ENCODE results near the gene MAD2L1BP. TPM values are rescaled to one million over a fixed set of nuclear protein-coding genes. Genes with fewer than 3 reads are reported as not detected.

MAD2L1BP gene
- total and polyA plus RNA-seq, 2 of the 13 experiments (the other 11 are each of a cell fraction or from before 2014, with no cell fraction given) = 54.2 to 55.5 TPM

DNA sequence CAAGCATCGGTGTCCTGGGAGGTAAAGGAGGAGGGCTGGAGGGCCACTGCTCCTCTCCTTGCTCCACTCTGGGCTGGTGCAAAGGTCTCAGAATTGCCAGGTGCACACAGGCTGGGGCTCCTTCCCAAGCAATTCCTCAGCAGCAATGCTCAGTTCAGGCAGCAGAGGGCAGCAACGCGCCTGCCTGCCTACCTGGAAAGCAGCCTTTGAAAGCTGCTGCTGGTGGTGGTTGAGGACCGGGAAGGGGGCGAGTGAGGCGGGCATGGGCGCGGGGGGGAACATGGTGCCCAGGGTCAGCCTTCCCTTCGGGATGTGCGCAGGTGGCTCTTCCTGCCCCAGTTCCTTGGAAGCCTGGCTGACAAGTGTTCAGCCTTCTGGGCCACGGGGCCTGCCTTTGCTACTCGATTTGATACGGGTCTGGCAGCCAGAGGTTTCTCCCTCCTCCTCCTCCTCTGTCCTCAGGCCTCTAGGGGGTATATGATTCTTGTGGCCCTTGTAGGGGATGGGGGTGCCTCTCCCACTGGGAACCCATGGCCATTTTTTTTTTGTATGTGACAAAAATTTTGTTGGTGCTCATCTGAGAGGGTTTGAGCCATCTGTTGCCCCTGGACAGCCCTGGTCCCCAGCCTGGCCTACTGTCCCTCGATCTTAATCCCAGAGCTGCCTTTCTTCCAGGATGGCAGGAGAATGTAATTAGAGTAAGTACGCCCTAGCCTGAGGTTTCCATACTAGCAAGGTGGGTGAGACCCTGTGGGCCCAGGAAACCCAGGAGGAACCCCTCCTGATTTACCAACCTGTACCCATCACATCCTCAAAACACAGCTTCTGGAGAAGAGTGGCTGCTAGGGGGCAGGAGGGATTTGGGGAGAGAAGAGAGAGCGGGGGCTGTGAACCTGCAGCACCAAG lies 31.9 kb downstream of the MAD2L1BP start (continued):
- no peak for TF ChIP-seq PHF21A (CRISPR knock-in tag; IDR thresholded peaks at IDR 0.05)
- TF ChIP-seq ZKSCAN8 (CRISPR knock-in tag; IDR thresholded peaks at IDR 0.05; ENCODE audit: borderline replicate concordance) = peak; percentile 60; the same call in 1 of the 2 replicates
- TF ChIP-seq NR2F6 (IDR thresholded peaks at IDR 0.05) = no peak
- peak; percentile 40; the same call in 1 of the 2 replicates for TF ChIP-seq NR2F6 (CRISPR knock-in tag; IDR thresholded peaks at IDR 0.05)
- TF ChIP-seq SALL1 (CRISPR knock-in tag; IDR thresholded peaks at IDR 0.05) = peak; percentile 92
- 0 out of 2 replicates have a peak, but pooled peaks have one; percentile 13 for TF ChIP-seq ZNF629 (CRISPR knock-in tag; conservative IDR thresholded peaks at IDR 0.05)
- TF ChIP-seq, protein P1, sequence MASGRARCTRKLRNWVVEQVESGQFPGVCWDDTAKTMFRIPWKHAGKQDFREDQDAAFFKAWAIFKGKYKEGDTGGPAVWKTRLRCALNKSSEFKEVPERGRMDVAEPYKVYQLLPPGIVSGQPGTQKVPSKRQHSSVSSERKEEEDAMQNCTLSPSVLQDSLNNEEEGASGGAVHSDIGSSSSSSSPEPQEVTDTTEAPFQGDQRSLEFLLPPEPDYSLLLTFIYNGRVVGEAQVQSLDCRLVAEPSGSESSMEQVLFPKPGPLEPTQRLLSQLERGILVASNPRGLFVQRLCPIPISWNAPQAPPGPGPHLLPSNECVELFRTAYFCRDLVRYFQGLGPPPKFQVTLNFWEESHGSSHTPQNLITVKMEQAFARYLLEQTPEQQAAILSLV (CRISPR knock-in tag; IDR thresholded peaks at IDR 0.05; ENCODE audit: borderline replicate concordance) = peak; percentile 41; the same call in 1 of the 2 replicates
- TF ChIP-seq RBM39 (IDR thresholded peaks at IDR 0.05; ENCODE audit: low read depth, low read length, poor library complexity, severe bottlenecking) = peak; percentile 33
- 0 out of 2 replicates have a peak, but pooled peaks have one; percentile 24 for TF ChIP-seq ZNF564 (CRISPR knock-in tag; IDR thresholded peaks at IDR 0.05)
- TF ChIP-seq, protein P2, sequence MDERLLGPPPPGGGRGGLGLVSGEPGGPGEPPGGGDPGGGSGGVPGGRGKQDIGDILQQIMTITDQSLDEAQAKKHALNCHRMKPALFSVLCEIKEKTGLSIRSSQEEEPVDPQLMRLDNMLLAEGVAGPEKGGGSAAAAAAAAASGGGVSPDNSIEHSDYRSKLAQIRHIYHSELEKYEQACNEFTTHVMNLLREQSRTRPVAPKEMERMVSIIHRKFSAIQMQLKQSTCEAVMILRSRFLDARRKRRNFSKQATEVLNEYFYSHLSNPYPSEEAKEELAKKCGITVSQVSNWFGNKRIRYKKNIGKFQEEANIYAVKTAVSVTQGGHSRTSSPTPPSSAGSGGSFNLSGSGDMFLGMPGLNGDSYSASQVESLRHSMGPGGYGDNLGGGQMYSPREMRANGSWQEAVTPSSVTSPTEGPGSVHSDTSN (CRISPR knock-in tag; IDR thresholded peaks at IDR 0.05) = no peak
- peak; percentile 77; the same call in 1 of the 2 replicates for TF ChIP-seq FIP1L1 (IDR thresholded peaks at IDR 0.05; ENCODE audit: borderline replicate concordance, insufficient read depth, low read depth, low read length)
- peak; percentile 64 for TF ChIP-seq SRY (CRISPR knock-in tag; IDR thresholded peaks at IDR 0.05)
- no peak for TF ChIP-seq NFIC (IDR thresholded peaks at IDR 0.05; ENCODE audit: low read length)
- peak; percentile 32; the same call in 1 of the 2 replicates for TF ChIP-seq SMAD3 (CRISPR knock-in tag; IDR thresholded peaks at IDR 0.05)
- peak; percentile 95 for TF ChIP-seq AGO1 (IDR thresholded peaks at IDR 0.05; ENCODE audit: low read depth, low read length, poor library complexity, severe bottlenecking)
- peak; percentile 66 for TF ChIP-seq FOXA3 (CRISPR knock-in tag; IDR thresholded peaks at IDR 0.05)
- 0 out of 2 replicates have a peak, but pooled peaks have one; percentile 67 for TF ChIP-seq NFE2L1 (CRISPR knock-in tag; IDR thresholded peaks at IDR 0.05; ENCODE audit: borderline replicate concordance)
- TF ChIP-seq ZNF777 (CRISPR knock-in tag; IDR thresholded peaks at IDR 0.05) = no peak
- TF ChIP-seq KDM2A (CRISPR knock-in tag; IDR thresholded peaks at IDR 0.05; ENCODE audit: borderline replicate concordance, low read depth) = peak; percentile 94
- no peak for TF ChIP-seq PREB (CRISPR knock-in tag; IDR thresholded peaks at IDR 0.05)
- no peak for TF ChIP-seq EEA1 (CRISPR knock-in tag; IDR thresholded peaks at IDR 0.05; ENCODE audit: borderline replicate concordance)
- TF ChIP-seq HNF4A (CRISPR knock-in tag; IDR thresholded peaks at IDR 0.05) = peak; percentile 67
- TF ChIP-seq ZNF292 (CRISPR knock-in tag; IDR thresholded peaks at IDR 0.05; ENCODE audit: borderline replicate concordance, low read depth) = no peak
- TF ChIP-seq KAT8 (CRISPR knock-in tag; IDR thresholded peaks at IDR 0.05) = peak; percentile 30; the same call in 1 of the 2 replicates
- TF ChIP-seq REPIN1 (CRISPR knock-in tag; IDR thresholded peaks at IDR 0.05; ENCODE audit: borderline replicate concordance, low read depth) = peak; percentile 81
- no peak for TF ChIP-seq ZFP36L2 (CRISPR knock-in tag; IDR thresholded peaks at IDR 0.05)
- TF ChIP-seq ISL2 (CRISPR knock-in tag; IDR thresholded peaks at IDR 0.05) = 0 out of 2 replicates have a peak, but pooled peaks have one; percentile 37
- 0 out of 2 replicates have a peak, but pooled peaks have one; percentile 45 for TF ChIP-seq CBFB (CRISPR knock-in tag; IDR thresholded peaks at IDR 0.05)
- TF ChIP-seq NFE2 (CRISPR knock-in tag; IDR thresholded peaks at IDR 0.05) = no peak
